MV-4-11 (cell line): Measurements from ENCODE around the gene LUM.

Experiments used
- DNase-seq: peaks from one replicate; lab custom pipeline; 2025; lab: John Stamatoyannopoulos, UW

LUM gene

GRCh38 chr12:91111366-91112325 is at the start of gene LUM:
LUM (minus strand) TSS chr12:91111494; CDS start chr12:91108979, 2,515 bp downstream.
- no peak for DNase-seq

- DNase-seq, result no peak
These were observed 49.7 kb upstream of the LUM start for GRCh38 chr12:91161009-91161408.

GRCh38 chr12:91155990-91156389 is 44.7 kb upstream of the LUM start:
- no peak for DNase-seq

- no peak for DNase-seq
These were observed 42.8 kb upstream of the LUM start for GRCh38 chr12:91154131-91154530.

GRCh38 chr12:91144053-91144452 is 32.8 kb upstream of the LUM start:
- DNase-seq, result no peak

GRCh38 chr12:91143206-91143605 is 31.9 kb upstream of the LUM start:
- no peak for DNase-seq

- DNase-seq, result no peak
These were observed 30.9 kb upstream of the LUM start for GRCh38 chr12:91142221-91142631.

- DNase-seq, result no peak
These were observed 29.0 kb upstream of the LUM start for GRCh38 chr12:91140026-91140931.

- DNase-seq, result no peak
These were observed 28.0 kb upstream of the LUM start for GRCh38 chr12:91139286-91139685.

GRCh38 chr12:91138337-91138920 is 27.1 kb upstream of the LUM start:
- no peak for DNase-seq

- no peak for DNase-seq
These were observed 22.6 kb upstream of the LUM start for GRCh38 chr12:91133871-91134270.

- DNase-seq, result no peak
These were observed 18.5 kb upstream of the LUM start for GRCh38 chr12:91129662-91130362.

- no peak for DNase-seq
These were observed 16.5 kb upstream of the LUM start for GRCh38 chr12:91127751-91128150.

- no peak for DNase-seq
These were observed 16.0 kb upstream of the LUM start for GRCh38 chr12:91127306-91127705.

- no peak for DNase-seq
These were observed 15.2 kb upstream of the LUM start for GRCh38 chr12:91126516-91126915.

- DNase-seq, result no peak
These were observed 12.1 kb upstream of the LUM start for GRCh38 chr12:91123236-91123916.

- no peak for DNase-seq
These were observed 9.5 kb upstream of the LUM start for GRCh38 chr12:91120781-91121180.

GRCh38 chr12:91119089-91119488 is 7.8 kb upstream of the LUM start:
- DNase-seq, result no peak

GRCh38 chr12:91113621-91114020 is 2.3 kb upstream of the LUM start:
- no peak for DNase-seq

- DNase-seq, result no peak
These were observed 876 bp downstream of the LUM start for GRCh38 chr12:91110311-91110924.
